Stomach (tissue), 9 donors: ENCODE data around the gene LZTR1. TPM values are rescaled to one million over a fixed set of nuclear protein-coding genes. Genes with fewer than 3 reads are reported as not detected.

ENCODE experiments used
- DNase-seq, 2 donors: peaks; one replicate each; pipeline versions ENCODE4 v3.0.0 to v3.0.0-alpha.2; 2013 to 2019
- H3K27ac ChIP-seq, 5 donors: fragments of 200-600 bp in 4 of 5; sonication (generic) in 4 of 5; one replicate each; pipeline ENCODE4 v1.5.1; 2013 to 2019; ENCODE audit warnings: mild to moderate bottlenecking in 1 of 5, moderate library complexity in 1 of 5
- H3K27me3 ChIP-seq, 3 donors: fragments of 200-600 bp; sonication (generic); one replicate each; pipeline ENCODE4 v1.5.1; 2017 to 2019; ENCODE audit warnings: mixed run types in 1 of 3
- H3K36me3 ChIP-seq, 4 donors: fragments of 200-600 bp; sonication (generic); 1 replicate in 3 of 4; 2 replicates in 1 of 4; pipeline ENCODE4 v1.5.1; 2016 to 2019
- H3K4me1 ChIP-seq, 4 donors: fragments of 200-600 bp; sonication (generic); one replicate each; pipeline ENCODE4 v1.5.1; 2016 to 2019
- H3K4me3 ChIP-seq, 4 donors: fragments of 200-600 bp; sonication (generic) in 3 of 4; one replicate each; pipeline ENCODE4 v1.5.1; 2016 to 2019; ENCODE audit warnings: mild to moderate bottlenecking in 1 of 4
- H3K9me3 ChIP-seq, 4 donors: fragments of 200-600 bp; sonication (generic); one replicate each; pipeline ENCODE4 v1.5.1; 2016 to 2019
- EP300 ChIP-seq: sonication (generic); formaldehyde crosslinking; IDR thresholded peaks from one replicate; pipeline ENCODE4 v1.6.1; 2017; ENCODE audit warnings: antibody characterized with exemption
- POLR2A ChIP-seq, 4 donors: fragments of 450-650 bp; IDR thresholded peaks; one replicate each; pipeline ENCODE4 v1.6.1; 2016; ENCODE audit warnings: antibody characterized with exemption in 4 of 4, control low read depth in 2 of 4, mild to moderate bottlenecking in 1 of 4, moderate library complexity in 1 of 4
- POLR2AphosphoS5 ChIP-seq, 3 donors: sonication (generic); formaldehyde crosslinking; IDR thresholded peaks; one replicate each; pipeline ENCODE4 v1.6.1; 2016; ENCODE audit warnings: antibody characterized with exemption in 3 of 3
- WGBS, 5 donors: extraction: QIAGEN DNeasy Blood & Tissue Kit in 3 of 5; methylation state at CpG; one replicate each; pipeline versions ENCODE4 v1.1.5 to v1.1.7; 2013 to 2018; 5-methylcytosine and 5-hydroxymethylcytosine counted together
- intact Hi-C: fragments of 100-400 bp; cut with DNase I; formaldehyde crosslinking; loops from one replicate; pipeline ENCODE4 v1.15.1; 2023; ENCODE audit warnings: low total_unique reads
- polyA plus RNA-seq, 3 donors: library from polyadenylated mRNA; stranded (reverse); fragments of 200-250 nt; gene quantifications; one replicate each; pipeline ENCODE4 v1.2.3, GENCODE V29; 2013
- total RNA-seq, 5 donors: library from RNA; depleted of rRNA; stranded (reverse); fragments of >200 nt; gene quantifications; one replicate each; pipeline versions ENCODE4 v1.1.0 to v1.2.3, GENCODE V29; 2014 to 2016
- TF ChIP-seq, protein P1 (sequence below), 7 experiments: fragments of 450-650 bp in 4 of 7; fragments of 200-600 bp in 3 of 7; sonication (generic) in 3 of 7; IDR thresholded peaks; one replicate each; pipeline ENCODE4 v1.5.1; 2016 to 2019; ENCODE audit warnings: antibody characterized with exemption in 7 of 7, control low read depth in 2 of 7, mild to moderate bottlenecking in 1 of 7
- donor health status: healthy with polysubstance abuse.
- donor health status: Bipolar disorder and iron deficiency.
- donor health status: healthy.

The LZTR1 gene
- total and polyA plus RNA-seq, 8 donors, result 13.7 to 148 (median 29.5) TPM

GRCh38 chr22:20946080-20946986 lies 35.8 kb upstream of the LZTR1 start:
- H3K4me1 ChIP-seq, result peaks cover 2 to 66% (median 41%) of the 10 kb centered on the region in 4 donors
- no peak for DNase-seq
- TF ChIP-seq EP300 (no peak), POLR2A (IDR thresholded peaks at IDR 0.05) (no peak), POLR2AphosphoS5 (IDR thresholded peaks at IDR 0.05) (no peak)
- TF ChIP-seq, protein P1, sequence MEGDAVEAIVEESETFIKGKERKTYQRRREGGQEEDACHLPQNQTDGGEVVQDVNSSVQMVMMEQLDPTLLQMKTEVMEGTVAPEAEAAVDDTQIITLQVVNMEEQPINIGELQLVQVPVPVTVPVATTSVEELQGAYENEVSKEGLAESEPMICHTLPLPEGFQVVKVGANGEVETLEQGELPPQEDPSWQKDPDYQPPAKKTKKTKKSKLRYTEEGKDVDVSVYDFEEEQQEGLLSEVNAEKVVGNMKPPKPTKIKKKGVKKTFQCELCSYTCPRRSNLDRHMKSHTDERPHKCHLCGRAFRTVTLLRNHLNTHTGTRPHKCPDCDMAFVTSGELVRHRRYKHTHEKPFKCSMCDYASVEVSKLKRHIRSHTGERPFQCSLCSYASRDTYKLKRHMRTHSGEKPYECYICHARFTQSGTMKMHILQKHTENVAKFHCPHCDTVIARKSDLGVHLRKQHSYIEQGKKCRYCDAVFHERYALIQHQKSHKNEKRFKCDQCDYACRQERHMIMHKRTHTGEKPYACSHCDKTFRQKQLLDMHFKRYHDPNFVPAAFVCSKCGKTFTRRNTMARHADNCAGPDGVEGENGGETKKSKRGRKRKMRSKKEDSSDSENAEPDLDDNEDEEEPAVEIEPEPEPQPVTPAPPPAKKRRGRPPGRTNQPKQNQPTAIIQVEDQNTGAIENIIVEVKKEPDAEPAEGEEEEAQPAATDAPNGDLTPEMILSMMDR (IDR thresholded peaks at IDR 0.05), result no peak

DNA sequence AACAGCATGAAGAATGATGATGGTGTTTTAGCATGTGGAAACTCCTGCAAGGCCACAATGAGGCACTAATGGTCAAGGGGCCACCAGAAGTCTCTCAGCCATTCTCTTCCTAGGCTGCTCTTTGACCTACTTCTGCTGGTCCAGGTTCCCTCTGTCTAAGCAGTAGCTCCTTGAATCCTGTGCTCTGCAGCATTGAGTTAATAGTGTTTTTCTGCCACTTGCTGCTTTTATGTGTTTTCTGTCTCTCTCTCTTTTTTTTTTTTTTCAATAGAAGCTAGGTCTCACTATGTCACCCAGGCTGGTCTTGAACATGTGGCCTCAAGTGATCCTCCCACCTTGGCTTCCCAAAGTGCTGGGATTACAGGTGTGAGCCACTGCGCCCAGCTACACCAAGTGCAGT lies 35.1 kb upstream of the LZTR1 start:
- Histone ChIP-seq H3K4me3 (no peak overlapping the region), H3K27ac (no peak overlapping the region), H3K9me3 (no peaks in the 10 kb centered on the region), H3K4me1 (peaks cover 9 to 67% (median 45%) of the 10 kb centered on the region in 4 donors), H3K27me3 (no peaks in the 10 kb centered on the region), H3K36me3 (peaks cover 19 to 36% (median 30%) of the 10 kb centered on the region in 4 donors)
- 92 to 100% (median 100%) methylated on average over 1 of the region's 1 CpG for WGBS, 5 donors
- intact Hi-C loops, result no loop called here
- DNase-seq, result no peak
- TF ChIP-seq, protein P1 (IDR thresholded peaks at IDR 0.05), result no peak
- no peak for TF ChIP-seq POLR2AphosphoS5 (IDR thresholded peaks at IDR 0.05)
- TF ChIP-seq EP300, result no peak
- no peak for TF ChIP-seq POLR2A (IDR thresholded peaks at IDR 0.05)

More at GRCh38 chr22:20946080-20946986, 35.8 kb upstream of the LZTR1 start:
- peaks cover 19 to 29% (median 23%) of the 10 kb centered on the region in 4 donors for H3K36me3 ChIP-seq
- no peaks in the 10 kb centered on the region for H3K9me3 ChIP-seq
- intact Hi-C loops, result no loop called here
- no peaks in the 10 kb centered on the region for H3K27me3 ChIP-seq
- no peak overlapping the region for H3K27ac ChIP-seq
- WGBS, 5 donors, result 71 to 79% (median 74%) methylated on average over 7 of the region's 7 CpGs
- no peak overlapping the region for H3K4me3 ChIP-seq

GRCh38 chr22:20948450-20948849 lies 33.6 kb upstream of the LZTR1 start:
- Histone ChIP-seq H3K27me3 (no peaks in the 10 kb centered on the region), H3K4me3 (no peak overlapping the region), H3K4me1 (peaks cover 14 to 53% (median 40%) of the 10 kb centered on the region in 4 donors), H3K27ac (no peak overlapping the region), H3K9me3 (no peaks in the 10 kb centered on the region), H3K36me3 (peaks cover 26 to 49% (median 44%) of the 10 kb centered on the region in 4 donors)
- TF ChIP-seq, protein P1 (IDR thresholded peaks at IDR 0.05), result no peak
- TF ChIP-seq EP300 (no peak), POLR2A (IDR thresholded peaks at IDR 0.05) (no peak), POLR2AphosphoS5 (IDR thresholded peaks at IDR 0.05) (no peak)
- no peak for DNase-seq
- WGBS, 5 donors, result 70 to 95% (median 85%) methylated on average over 5 of the region's 5 CpGs
- intact Hi-C loops, result no loop called here

DNA sequence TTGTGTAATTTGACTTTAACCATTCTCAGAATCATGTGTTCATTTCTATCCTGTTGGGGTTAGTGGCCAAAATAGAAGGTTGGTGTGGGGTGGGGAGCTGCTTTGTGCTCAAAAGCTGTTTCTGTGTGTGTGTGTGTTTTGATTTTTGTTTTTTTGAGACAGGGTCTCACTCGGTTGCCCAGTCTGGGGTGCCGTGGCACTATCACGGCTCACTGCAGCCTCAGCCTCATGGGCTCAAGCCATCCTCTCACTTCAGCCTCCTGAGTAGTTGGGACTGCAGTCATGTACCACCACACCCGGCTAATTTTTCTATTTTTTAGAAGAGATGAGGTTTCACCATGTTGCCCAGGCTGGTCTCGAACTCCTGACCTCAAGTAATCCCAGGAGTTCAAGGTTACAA lies 33.1 kb upstream of the LZTR1 start:
- no peak for DNase-seq
- intact Hi-C loops, result no loop called here
- H3K36me3 ChIP-seq, result peaks cover 26 to 55% (median 50%) of the 10 kb centered on the region in 4 donors
- TF ChIP-seq EP300, result no peak
- no peak for TF ChIP-seq POLR2AphosphoS5 (IDR thresholded peaks at IDR 0.05)
- TF ChIP-seq, protein P1 (IDR thresholded peaks at IDR 0.05), result no peak
- TF ChIP-seq POLR2A (IDR thresholded peaks at IDR 0.05), result no peak
- peaks cover 14 to 53% (median 40%) of the 10 kb centered on the region in 4 donors for H3K4me1 ChIP-seq
- no peaks in the 10 kb centered on the region for H3K9me3 ChIP-seq
- H3K27me3 ChIP-seq, result no peaks in the 10 kb centered on the region
- H3K27ac ChIP-seq, result no peak overlapping the region
- H3K4me3 ChIP-seq, result no peak overlapping the region
- 77 to 93% (median 92%) methylated on average over 5 of the region's 5 CpGs for WGBS, 5 donors
